SU-DHL-6 (cell line): ENCODE results near the gene MRPL4.
A peak's percentile ranks its signal among the peaks of the same experiment; 100 is the strongest.

Source experiments
- H2AFZ ChIP-seq: fragments of 200-600 bp; sonication (generic); 2 replicates; pipeline ENCODE4 v1.6.1; 2014; ENCODE audit warnings: low read depth, mild to moderate bottlenecking, moderate library complexity, mixed read lengths, antibody characterized with exemption, low read length; ENCODE audit not compliant: severe bottlenecking
- H3F3A ChIP-seq: fragments of 200-600 bp; shearing (Covaris generic); 2 replicates; pipeline ENCODE4 v1.6.0; 2016; ENCODE audit warnings: antibody characterized with exemption, mild to moderate bottlenecking; ENCODE audit not compliant: insufficient read depth
- H3K27ac ChIP-seq: fragments of 200-600 bp; sonication (generic); 2 replicates; pipeline ENCODE4 v1.5.1; 2016; ENCODE audit warnings: low read depth, mild to moderate bottlenecking, low read length, moderate library complexity, mixed read lengths
- H3K27me3 ChIP-seq: fragments of 200-600 bp; sonication (generic), shearing (Covaris generic); 2 replicates; pipeline ENCODE4 v1.6.0; 2014; ENCODE audit warnings: mild to moderate bottlenecking, low read length
- H3K36me3 ChIP-seq: fragments of 200-600 bp; sonication (generic); 2 replicates; pipeline ENCODE4 v1.6.1; 2014; ENCODE audit warnings: mild to moderate bottlenecking, low read length, mixed read lengths
- H3K4me2 ChIP-seq: fragments of 300-600, 200-600 bp; shearing (Covaris generic), sonication (generic); 2 replicates; pipeline ENCODE4 v1.6.0; 2014; ENCODE audit warnings: low read length, low read depth, mild to moderate bottlenecking; ENCODE audit not compliant: poor library complexity, severe bottlenecking
- H3K4me3 ChIP-seq: fragments of 200-600 bp; sonication (generic); 2 replicates; pipeline ENCODE4 v1.5.1; 2014; ENCODE audit warnings: antibody characterized with exemption, low read length, mild to moderate bottlenecking, mixed read lengths; ENCODE audit not compliant: insufficient read depth, poor library complexity, severe bottlenecking
- H3K79me2 ChIP-seq: fragments of 200-600 bp; sonication (generic); 2 replicates; pipeline ENCODE4 v1.6.1; 2014; ENCODE audit warnings: mild to moderate bottlenecking, low read length, moderate library complexity; ENCODE audit not compliant: insufficient read depth
- H3K9ac ChIP-seq: fragments of 200-600 bp; sonication (generic); 2 replicates; pipeline ENCODE4 v1.7.0; 2014; ENCODE audit warnings: mild to moderate bottlenecking, low read length
- H3K9me2 ChIP-seq: fragments of 200-600 bp; sonication (generic); replicated peaks from 2 replicates; pipeline ENCODE4 v1.6.1; 2014; ENCODE audit warnings: low read length; ENCODE audit not compliant: insufficient read depth
- H3K9me3 ChIP-seq: fragments of 200-600 bp; sonication (generic); 2 replicates; pipeline ENCODE4 v1.6.1; 2014; ENCODE audit warnings: low read length, mixed read lengths; ENCODE audit not compliant: insufficient read depth
- H4K20me1 ChIP-seq: fragments of 200-600 bp; sonication (generic); 2 replicates; pipeline ENCODE4 v1.6.1; 2014; ENCODE audit warnings: low read depth, mild to moderate bottlenecking, antibody characterized with exemption, low read length, moderate library complexity, mixed read lengths
- CTCF ChIP-seq: fragments of 200-600 bp; sonication (generic); IDR thresholded peaks from one replicate; pipeline ENCODE4 v1.5.1; 2017; ENCODE audit warnings: antibody characterized with exemption, mild to moderate bottlenecking, low read length, moderate library complexity; ENCODE audit not compliant: insufficient read depth, poor library complexity, severe bottlenecking
- EZH2phosphoT487 ChIP-seq: fragments of 200-600 bp; sonication (generic), shearing (Covaris generic); conservative IDR thresholded peaks from 2 replicates; pipeline ENCODE4 v1.6.1; 2018; ENCODE audit warnings: mild to moderate bottlenecking, antibody characterized with exemption, low read length, moderate library complexity, mixed read lengths

Gene MRPL4

GRCh38 chr19:10295305-10295846 lies 43.4 kb downstream of the MRPL4 start:
- no peak for TF ChIP-seq CTCF
- TF ChIP-seq EZH2phosphoT487: no peak
- peak overlapping the region; percentile 49 for H3K4me2 ChIP-seq
- H3F3A ChIP-seq: no peaks in the 10 kb centered on the region
- H3K36me3 ChIP-seq: no peaks in the 10 kb centered on the region
- no peak overlapping the region for H2AFZ ChIP-seq
- H3K27me3 ChIP-seq: no peaks in the 10 kb centered on the region
- no peaks in the 10 kb centered on the region for H3K9me3 ChIP-seq
- no peaks in the 10 kb centered on the region for H4K20me1 ChIP-seq
- H3K79me2 ChIP-seq: no peaks in the 10 kb centered on the region
- H3K9me2 ChIP-seq: no peaks in the 10 kb centered on the region
- no peak overlapping the region for H3K27ac ChIP-seq
- H3K4me3 ChIP-seq: no peak overlapping the region
- 0 out of 2 replicates have a peak overlapping the region, but pooled peaks have one; percentile 14 for H3K9ac ChIP-seq

GRCh38 chr19:10295847-10296591 lies 44.0 kb downstream of the MRPL4 start:
- H3K4me2 ChIP-seq: peak overlapping the region; percentile 49
- no peaks in the 10 kb centered on the region for H4K20me1 ChIP-seq
- no peak overlapping the region for H3K27ac ChIP-seq
- TF ChIP-seq CTCF (no peak), EZH2phosphoT487 (no peak)
- H3K4me3 ChIP-seq: no peak overlapping the region
- H3K27me3 ChIP-seq: no peaks in the 10 kb centered on the region
- 0 out of 2 replicates have a peak overlapping the region, but pooled peaks have one; percentile 14 for H3K9ac ChIP-seq
- H2AFZ ChIP-seq: no peak overlapping the region
- no peaks in the 10 kb centered on the region for H3K79me2 ChIP-seq
- H3K36me3 ChIP-seq: no peaks in the 10 kb centered on the region
- H3K9me3 ChIP-seq: no peaks in the 10 kb centered on the region
- H3K9me2 ChIP-seq: no peaks in the 10 kb centered on the region
- no peaks in the 10 kb centered on the region for H3F3A ChIP-seq

- Histone ChIP-seq H3K9me3 (no peaks in the 10 kb centered on the region), H4K20me1 (no peaks in the 10 kb centered on the region), H3K27me3 (no peaks in the 10 kb centered on the region), H3K27ac (no peak overlapping the region), H3F3A (no peaks in the 10 kb centered on the region), H3K36me3 (no peaks in the 10 kb centered on the region), H3K4me3 (no peak overlapping the region), H3K4me2 (no peak overlapping the region), H2AFZ (no peak overlapping the region), H3K9ac (no peak overlapping the region), H3K79me2 (no peaks in the 10 kb centered on the region), H3K9me2 (no peaks in the 10 kb centered on the region)
- no peak for TF ChIP-seq EZH2phosphoT487
- TF ChIP-seq CTCF: no peak
Observed at GRCh38 chr19:10299545-10300458, 47.8 kb downstream of the MRPL4 start.
